ENCODE data around the gene LEF1. TPM values are rescaled to one million over a fixed set of nuclear protein-coding genes. Genes with fewer than 3 reads are reported as not detected.

LEF1 gene
- total and polyA plus RNA-seq, 2 experiments from 2014 or later = 0.50 to 0.73 TPM

GRCh38 chr4:108024878-108025165 is 143.9 kb downstream of the LEF1 start:
- H3K27me3 ChIP-seq (ENCODE audit: insufficient read depth) = no peaks in the 10 kb centered on the region
- Mint-ChIP-seq H3K4me3 (no peak overlapping the region), H3K36me3 (ENCODE audit: low read depth) (peaks cover 48% of the 10 kb centered on the region)

More at GRCh38 chr4:108024878-108025165, 143.9 kb downstream of the LEF1 start:
- H3K9me3 Mint-ChIP-seq = no peaks in the 10 kb centered on the region
- ATAC-seq (no peak), DNase-seq (ENCODE audit: low spot score) (no peak)
- H4K20me1 ChIP-seq (replicated peaks; ENCODE audit: insufficient read depth) = no peaks in the 10 kb centered on the region; the same call in 1 of the 2 replicates
- H3K4me1 Mint-ChIP-seq = peaks cover 4% of the 10 kb centered on the region
- no peaks in the 10 kb centered on the region; the same call in 1 of the 2 replicates for H3K4me1 ChIP-seq (ENCODE audit: insufficient read depth)
- H3F3A ChIP-seq (replicated peaks; ENCODE audit: low read depth) = no peaks in the 10 kb centered on the region
- no peaks in the 10 kb centered on the region for H3K9me2 ChIP-seq (ENCODE audit: insufficient read depth)
- H3K36me3 ChIP-seq (ENCODE audit: insufficient read depth) = peaks cover 14% of the 10 kb centered on the region
- H2AFZ ChIP-seq = no peak overlapping the region
- H3K27ac Mint-ChIP-seq = no peak overlapping the region
- H3K27ac ChIP-seq (ENCODE audit: low read depth) = no peak overlapping the region
- no peaks in the 10 kb centered on the region for H3K79me2 ChIP-seq (replicated peaks; ENCODE audit: insufficient read depth)
- H3K4me3 ChIP-seq = no peak overlapping the region
- H3K27me3 Mint-ChIP-seq (ENCODE audit: insufficient read depth, low read depth, poor library complexity) = peaks cover 1% of the 10 kb centered on the region
- no peak overlapping the region for H3K4me2 ChIP-seq
- TF ChIP-seq ZNF462 (CRISPR knock-in tag; IDR thresholded peaks at IDR 0.05) = no peak
- no peak for TF ChIP-seq JUNB (IDR thresholded peaks at IDR 0.05; ENCODE audit: unreplicated experiment)

Data from GM23338 (cell line).